ENCODE results near the gene LPIN2. TPM values are rescaled to one million over a fixed set of nuclear protein-coding genes. Genes with fewer than 3 reads are reported as not detected.

LPIN2 gene
- total RNA-seq, 1 donor from 2014 or later = 16.5 TPM

DNA sequence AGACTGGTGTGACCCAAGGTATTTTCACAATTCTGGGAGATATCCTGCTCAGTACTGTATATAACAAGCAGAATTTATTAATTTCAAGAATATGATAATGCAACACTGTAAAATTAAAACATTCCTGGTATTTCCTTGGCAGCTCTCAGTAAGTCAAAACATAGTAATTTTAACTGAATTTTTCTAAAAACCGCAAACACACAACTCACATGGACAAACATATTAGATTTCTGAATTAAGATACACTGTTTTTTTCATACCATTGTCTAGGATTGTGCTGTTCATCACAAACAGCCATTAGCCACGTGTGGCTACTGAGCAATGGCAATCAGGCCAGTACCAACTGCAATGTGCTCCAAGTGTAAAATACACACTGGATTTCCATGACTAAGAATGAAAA is 29.6 kb downstream of the LPIN2 start:
- H3K27me3 ChIP-seq (ENCODE audit: insufficient read depth, low read length) = no peaks in the 10 kb centered on the region
- peaks cover 63% of the 10 kb centered on the region for H3K79me2 ChIP-seq (ENCODE audit: insufficient read depth, low read length)
- H3K27ac Mint-ChIP-seq (ENCODE audit: unreplicated experiment) = no peak overlapping the region
- H3K36me3 Mint-ChIP-seq (ENCODE audit: low read depth, unreplicated experiment) = no peaks in the 10 kb centered on the region
- FAIRE-seq (no peak), DNase-seq (ENCODE audit: low read depth) (no peak)
- H3K9me3 Mint-ChIP-seq (ENCODE audit: unreplicated experiment) = no peaks in the 10 kb centered on the region
- no peak overlapping the region for H2AFZ ChIP-seq (ENCODE audit: low read depth, low read length)
- H3K4me3 ChIP-seq (ENCODE audit: insufficient read depth, low read depth, low read length) = no peak overlapping the region
- H3K4me3 Mint-ChIP-seq (ENCODE audit: unreplicated experiment) = no peak overlapping the region
- H3K36me3 ChIP-seq (ENCODE audit: insufficient read depth, low read length) = no peaks in the 10 kb centered on the region
- H4K20me1 ChIP-seq (ENCODE audit: insufficient read depth, low read length) = peaks cover 5% of the 10 kb centered on the region
- no peaks in the 10 kb centered on the region for H3K27me3 Mint-ChIP-seq (ENCODE audit: low read depth, unreplicated experiment)
- no peak overlapping the region for H3K27ac ChIP-seq (ENCODE audit: low read depth, low read length)
- H3K4me1 Mint-ChIP-seq (ENCODE audit: low read depth, unreplicated experiment) = peaks cover 47% of the 10 kb centered on the region
- H3K9me3 ChIP-seq (ENCODE audit: insufficient read depth, low read depth, low read length) = no peaks in the 10 kb centered on the region
- TF ChIP-seq, protein P1, sequence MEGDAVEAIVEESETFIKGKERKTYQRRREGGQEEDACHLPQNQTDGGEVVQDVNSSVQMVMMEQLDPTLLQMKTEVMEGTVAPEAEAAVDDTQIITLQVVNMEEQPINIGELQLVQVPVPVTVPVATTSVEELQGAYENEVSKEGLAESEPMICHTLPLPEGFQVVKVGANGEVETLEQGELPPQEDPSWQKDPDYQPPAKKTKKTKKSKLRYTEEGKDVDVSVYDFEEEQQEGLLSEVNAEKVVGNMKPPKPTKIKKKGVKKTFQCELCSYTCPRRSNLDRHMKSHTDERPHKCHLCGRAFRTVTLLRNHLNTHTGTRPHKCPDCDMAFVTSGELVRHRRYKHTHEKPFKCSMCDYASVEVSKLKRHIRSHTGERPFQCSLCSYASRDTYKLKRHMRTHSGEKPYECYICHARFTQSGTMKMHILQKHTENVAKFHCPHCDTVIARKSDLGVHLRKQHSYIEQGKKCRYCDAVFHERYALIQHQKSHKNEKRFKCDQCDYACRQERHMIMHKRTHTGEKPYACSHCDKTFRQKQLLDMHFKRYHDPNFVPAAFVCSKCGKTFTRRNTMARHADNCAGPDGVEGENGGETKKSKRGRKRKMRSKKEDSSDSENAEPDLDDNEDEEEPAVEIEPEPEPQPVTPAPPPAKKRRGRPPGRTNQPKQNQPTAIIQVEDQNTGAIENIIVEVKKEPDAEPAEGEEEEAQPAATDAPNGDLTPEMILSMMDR (IDR thresholded peaks at IDR 0.05; ENCODE audit: insufficient read depth, low read depth, low read length) = no peak
- TF ChIP-seq EZH2 (IDR thresholded peaks at IDR 0.05; ENCODE audit: insufficient read depth, low read length) = no peak
- no peak overlapping the region for H3K9ac ChIP-seq (ENCODE audit: low read length)
- H3K4me1 ChIP-seq (ENCODE audit: insufficient read depth, low read length) = peaks cover 32% of the 10 kb centered on the region
- H3K4me2 ChIP-seq (ENCODE audit: low read length) = no peak overlapping the region

DNA sequence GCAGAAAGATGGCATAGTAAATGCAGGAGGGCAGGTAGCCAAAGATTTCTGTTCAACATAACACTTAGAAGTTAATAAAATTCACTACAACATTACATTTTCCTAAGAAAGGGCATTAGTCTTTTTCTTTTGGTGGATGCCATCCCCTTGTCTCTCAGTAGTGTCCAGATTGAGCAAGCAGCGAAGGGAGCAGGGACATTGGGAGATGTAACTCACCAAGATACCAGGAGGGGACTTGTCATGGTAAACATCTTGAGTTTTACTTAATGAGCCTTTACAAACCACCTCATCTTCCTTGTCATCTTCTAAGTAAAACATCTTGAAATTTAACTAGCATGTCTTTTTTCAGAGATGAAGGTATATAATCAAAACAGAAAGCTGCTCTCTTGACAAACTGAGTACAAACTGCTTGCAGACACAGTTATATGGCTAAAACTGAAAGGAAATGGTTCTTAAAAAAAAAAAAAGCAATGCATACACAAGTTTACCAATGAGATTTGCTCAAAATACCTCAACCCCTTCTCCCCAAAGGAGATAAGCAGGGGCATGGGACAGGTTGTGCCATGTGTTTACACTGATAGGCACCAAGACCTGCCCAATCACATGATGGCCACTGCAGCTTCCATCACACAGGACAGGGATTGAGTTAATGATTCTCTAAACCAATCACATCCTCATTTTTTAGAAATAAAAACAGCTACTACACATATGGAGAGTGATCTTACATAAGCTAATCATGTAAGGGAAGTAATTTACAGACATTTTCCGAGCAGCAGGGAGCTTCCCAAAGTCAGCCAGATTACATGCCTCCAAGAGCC is 30.3 kb downstream of the LPIN2 start:
- peaks cover 52% of the 10 kb centered on the region for H3K4me1 Mint-ChIP-seq (ENCODE audit: low read depth, unreplicated experiment)

More for the DNA sequence above, 30.3 kb downstream of the LPIN2 start:
- Histone ChIP-seq H3K79me2 (ENCODE audit: insufficient read depth, low read length) (peaks cover 63% of the 10 kb centered on the region), H3K9me3 (ENCODE audit: insufficient read depth, low read depth, low read length) (no peaks in the 10 kb centered on the region), H3K9ac (ENCODE audit: low read length) (no peak overlapping the region), H3K27me3 (ENCODE audit: insufficient read depth, low read length) (no peaks in the 10 kb centered on the region), H3K27ac (ENCODE audit: low read depth, low read length) (no peak overlapping the region), H3K4me2 (ENCODE audit: low read length) (no peak overlapping the region), H3K4me1 (ENCODE audit: insufficient read depth, low read length) (peaks cover 34% of the 10 kb centered on the region), H3K36me3 (ENCODE audit: insufficient read depth, low read length) (no peaks in the 10 kb centered on the region), H2AFZ (ENCODE audit: low read depth, low read length) (no peak overlapping the region), H4K20me1 (ENCODE audit: insufficient read depth, low read length) (peaks cover 5% of the 10 kb centered on the region), H3K4me3 (ENCODE audit: insufficient read depth, low read depth, low read length) (no peak overlapping the region)
- H3K36me3 Mint-ChIP-seq (ENCODE audit: low read depth, unreplicated experiment) = no peaks in the 10 kb centered on the region
- no peak overlapping the region for H3K4me3 Mint-ChIP-seq (ENCODE audit: unreplicated experiment)
- no peak for DNase-seq (ENCODE audit: low read depth)
- TF ChIP-seq, protein P1 (IDR thresholded peaks at IDR 0.05; ENCODE audit: insufficient read depth, low read depth, low read length) = no peak
- no peak for TF ChIP-seq EZH2 (IDR thresholded peaks at IDR 0.05; ENCODE audit: insufficient read depth, low read length)
- no peak overlapping the region for H3K27ac Mint-ChIP-seq (ENCODE audit: unreplicated experiment)
- H3K9me3 Mint-ChIP-seq (ENCODE audit: unreplicated experiment) = no peaks in the 10 kb centered on the region
- no peaks in the 10 kb centered on the region for H3K27me3 Mint-ChIP-seq (ENCODE audit: low read depth, unreplicated experiment)
- FAIRE-seq = no peak
